Esophagus squamous epithelium (tissue), 5 donors: ENCODE measurements around the gene ASXL2. TPM values are rescaled to one million over a fixed set of nuclear protein-coding genes. Genes with fewer than 3 reads are reported as not detected.
"Not testable (repeated sequence)": the region's sequence is repeated elsewhere in the genome, so short reads cannot be mapped to it uniquely, and the experiment has no call there.

Source experiments
- DNase-seq: peaks from one replicate; lab custom pipeline; 2025; lab: John Stamatoyannopoulos, UW
- H3K27ac ChIP-seq, 4 donors: fragments of 200-600 bp; sonication (generic); one replicate each; pipeline ENCODE4 v1.5.1; 2016 to 2019; ENCODE audit warnings: mild to moderate bottlenecking in 1 of 4
- H3K27me3 ChIP-seq, 4 donors: fragments of 200-600 bp; sonication (generic); 1 replicate in 3 of 4; 2 replicates in 1 of 4; pipeline versions ENCODE4 v1.5.1 to v1.6.0; 2017 to 2021; ENCODE audit warnings: antibody characterized with exemption in 1 of 4
- H3K36me3 ChIP-seq, 3 donors: fragments of 200-600 bp; sonication (generic); one replicate each; pipeline ENCODE4 v1.5.1; 2016 to 2019
- H3K4me1 ChIP-seq, 3 donors: fragments of 200-600 bp; sonication (generic); one replicate each; pipeline ENCODE4 v1.5.1; 2017 to 2019
- H3K4me3 ChIP-seq, 4 donors: fragments of 200-600 bp; sonication (generic); 1 replicate in 3 of 4; 2 replicates in 1 of 4; pipeline ENCODE4 v1.5.1; 2016 to 2019; ENCODE audit warnings: mild to moderate bottlenecking in 2 of 4, moderate library complexity in 1 of 4
- H3K9me3 ChIP-seq, 3 donors: fragments of 200-600 bp; sonication (generic); one replicate each; pipeline ENCODE4 v1.5.1; 2016 to 2019
- POLR2A ChIP-seq, 4 donors: fragments of 450-650 bp; IDR thresholded peaks; one replicate each; pipeline ENCODE4 v1.6.1; 2017; ENCODE audit warnings: antibody characterized with exemption in 4 of 4, mild to moderate bottlenecking in 4 of 4, moderate library complexity in 3 of 4
- WGBS, 2 donors: methylation state at CpG; one replicate each; pipeline ENCODE4 v1.1.5; 2018; 5-methylcytosine and 5-hydroxymethylcytosine counted together
- intact Hi-C: fragments of 100-400 bp; cut with DNase I; formaldehyde crosslinking; loops from one replicate; pipeline ENCODE4 v1.15.0; 2022
- total RNA-seq, 4 donors: library from RNA; depleted of rRNA; stranded (reverse); fragments of >200 nt; gene quantifications; one replicate each; pipeline ENCODE4 v1.1.0, GENCODE V29; 2016
- TF ChIP-seq, protein P1 (sequence below), 6 experiments: fragments of 450-650 bp in 4 of 6; fragments of 200-600 bp in 2 of 6; sonication (generic) in 2 of 6; IDR thresholded peaks; one replicate each; pipeline ENCODE4 v1.5.1; 2016 to 2019; ENCODE audit warnings: antibody characterized with exemption in 6 of 6, mild to moderate bottlenecking in 4 of 6, moderate library complexity in 4 of 6
- donor health status: DM: yes; HTN: yes; CAD: no.

Gene ASXL2
- total RNA-seq, 4 donors from 2014 or later, result 15.3 to 17.5 (median 16.3) TPM

DNA sequence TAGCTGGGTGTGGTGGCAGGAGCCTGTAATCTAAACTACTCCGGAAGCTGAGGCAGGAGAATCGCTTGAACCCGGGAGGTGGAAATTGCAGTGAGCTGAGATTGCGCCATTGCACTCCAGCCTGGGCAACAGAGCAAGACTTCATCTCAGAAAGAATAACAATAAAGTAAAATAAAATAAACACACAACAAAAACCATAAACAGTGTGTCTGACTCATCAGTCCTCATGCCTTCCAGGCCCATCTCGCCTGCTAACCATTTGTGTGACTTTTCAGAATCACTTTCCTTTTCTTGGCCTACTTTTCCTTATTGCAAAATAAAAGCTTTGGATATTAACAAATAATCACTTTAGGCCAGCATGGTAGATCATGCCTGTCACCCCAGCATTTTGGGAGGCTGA lies 42.0 kb upstream of the ASXL2 start:
- H3K9me3 ChIP-seq, result no peaks in the 10 kb centered on the region
- H3K27ac ChIP-seq, result no peak overlapping the region
- no peaks in the 10 kb centered on the region for H3K4me1 ChIP-seq
- H3K36me3 ChIP-seq, result no peaks in the 10 kb centered on the region
- H3K4me3 ChIP-seq, result no peak overlapping the region
- 60 to 74% methylated on average over 5 of the region's 5 CpGs for WGBS, 2 donors
- TF ChIP-seq, protein P1, sequence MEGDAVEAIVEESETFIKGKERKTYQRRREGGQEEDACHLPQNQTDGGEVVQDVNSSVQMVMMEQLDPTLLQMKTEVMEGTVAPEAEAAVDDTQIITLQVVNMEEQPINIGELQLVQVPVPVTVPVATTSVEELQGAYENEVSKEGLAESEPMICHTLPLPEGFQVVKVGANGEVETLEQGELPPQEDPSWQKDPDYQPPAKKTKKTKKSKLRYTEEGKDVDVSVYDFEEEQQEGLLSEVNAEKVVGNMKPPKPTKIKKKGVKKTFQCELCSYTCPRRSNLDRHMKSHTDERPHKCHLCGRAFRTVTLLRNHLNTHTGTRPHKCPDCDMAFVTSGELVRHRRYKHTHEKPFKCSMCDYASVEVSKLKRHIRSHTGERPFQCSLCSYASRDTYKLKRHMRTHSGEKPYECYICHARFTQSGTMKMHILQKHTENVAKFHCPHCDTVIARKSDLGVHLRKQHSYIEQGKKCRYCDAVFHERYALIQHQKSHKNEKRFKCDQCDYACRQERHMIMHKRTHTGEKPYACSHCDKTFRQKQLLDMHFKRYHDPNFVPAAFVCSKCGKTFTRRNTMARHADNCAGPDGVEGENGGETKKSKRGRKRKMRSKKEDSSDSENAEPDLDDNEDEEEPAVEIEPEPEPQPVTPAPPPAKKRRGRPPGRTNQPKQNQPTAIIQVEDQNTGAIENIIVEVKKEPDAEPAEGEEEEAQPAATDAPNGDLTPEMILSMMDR (IDR thresholded peaks at IDR 0.05), result no peak
- TF ChIP-seq POLR2A (IDR thresholded peaks at IDR 0.05), result no peak
- peaks cover 0 to 6% (median 0%) of the 10 kb centered on the region in 4 donors for H3K27me3 ChIP-seq
- no peak for DNase-seq
- intact Hi-C loops, result no loop called here

- DNase-seq, result no peak
- no peaks in the 10 kb centered on the region for H3K9me3 ChIP-seq
- WGBS, 2 donors, result 59 to 83% methylated on average over 2 to 3 of the region's 3 CpGs
Observed at GRCh38 chr2:25917832-25918231, 39.5 kb upstream of the ASXL2 start.

GRCh38 chr2:25917411-25917810 lies 39.1 kb upstream of the ASXL2 start:
- H3K4me1 ChIP-seq, intact Hi-C loops, H3K27ac ChIP-seq, H3K4me3 ChIP-seq, H3K27me3 ChIP-seq, H3K9me3 ChIP-seq, H3K36me3 ChIP-seq, DNase-seq: not testable (repeated sequence)
- 67 to 73% methylated on average over 7 of the region's 7 CpGs for WGBS, 2 donors

More at GRCh38 chr2:25917832-25918231, 39.5 kb upstream of the ASXL2 start:
- Histone ChIP-seq H3K4me1 (no peaks in the 10 kb centered on the region), H3K27me3 (peaks cover 0 to 6% (median 0%) of the 10 kb centered on the region in 4 donors), H3K36me3 (no peaks in the 10 kb centered on the region), H3K4me3 (no peak overlapping the region), H3K27ac (no peak overlapping the region)
- intact Hi-C loops, result no loop called here
- TF ChIP-seq, protein P1 (IDR thresholded peaks at IDR 0.05), result no peak
- no peak for TF ChIP-seq POLR2A (IDR thresholded peaks at IDR 0.05)

GRCh38 chr2:25915944-25916772 lies 37.9 kb upstream of the ASXL2 start:
- H3K4me3 ChIP-seq, DNase-seq, H3K27ac ChIP-seq, H3K36me3 ChIP-seq, H3K9me3 ChIP-seq, H3K27me3 ChIP-seq, H3K4me1 ChIP-seq, intact Hi-C loops: not testable (repeated sequence)
- 73 to 84% methylated on average over 4 to 13 of the region's 16 CpGs for WGBS, 2 donors

DNA sequence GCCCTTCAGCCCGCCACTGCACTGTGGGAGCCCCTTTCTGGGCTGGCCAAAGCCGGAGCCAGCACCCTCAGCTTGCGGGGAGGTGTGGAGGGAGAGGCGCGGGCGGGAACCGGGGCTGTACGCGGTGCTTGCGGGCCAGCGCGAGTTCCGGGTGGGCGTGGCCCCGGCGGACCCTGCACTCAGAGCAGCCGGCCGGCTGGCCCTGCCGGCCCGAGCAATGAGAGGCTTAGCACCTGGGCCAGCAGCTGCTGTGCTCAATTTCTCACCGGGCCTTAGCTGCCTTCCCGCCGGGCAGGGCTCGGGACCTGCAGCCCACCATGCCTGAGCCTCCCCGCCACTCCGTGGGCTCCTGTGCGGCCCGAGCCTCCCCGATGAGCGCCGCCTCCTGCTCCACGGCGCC lies 37.1 kb upstream of the ASXL2 start:
- H3K4me3 ChIP-seq, H3K4me1 ChIP-seq, DNase-seq, H3K27me3 ChIP-seq, H3K27ac ChIP-seq, H3K9me3 ChIP-seq, intact Hi-C loops, H3K36me3 ChIP-seq: not testable (repeated sequence)
- no CpG with 5 or more reads among the region's 33 CpGs for WGBS, 2 donors

- intact Hi-C loops, H3K27ac ChIP-seq, H3K36me3 ChIP-seq, H3K9me3 ChIP-seq, H3K27me3 ChIP-seq, H3K4me1 ChIP-seq, H3K4me3 ChIP-seq, DNase-seq: not testable (repeated sequence)
- WGBS, 2 donors, result 85 to 87% methylated on average over 9 of the region's 9 CpGs
Observed at GRCh38 chr2:25913696-25913973, 35.3 kb upstream of the ASXL2 start.

- H3K4me1 ChIP-seq, result no peaks in the 10 kb centered on the region
- H3K36me3 ChIP-seq, result no peaks in the 10 kb centered on the region
- no peak for DNase-seq
- no peak overlapping the region for H3K4me3 ChIP-seq
- 16 to 23% methylated on average over 9 to 10 of the region's 10 CpGs for WGBS, 2 donors
- no peak overlapping the region for H3K27ac ChIP-seq
- H3K27me3 ChIP-seq, result no peaks in the 10 kb centered on the region
- no peak for TF ChIP-seq POLR2A (IDR thresholded peaks at IDR 0.05)
- TF ChIP-seq, protein P1 (IDR thresholded peaks at IDR 0.05), result no peak
- no peaks in the 10 kb centered on the region for H3K9me3 ChIP-seq
- intact Hi-C loops, result no loop called here
Observed at GRCh38 chr2:25912851-25913695, 34.8 kb upstream of the ASXL2 start.

DNA sequence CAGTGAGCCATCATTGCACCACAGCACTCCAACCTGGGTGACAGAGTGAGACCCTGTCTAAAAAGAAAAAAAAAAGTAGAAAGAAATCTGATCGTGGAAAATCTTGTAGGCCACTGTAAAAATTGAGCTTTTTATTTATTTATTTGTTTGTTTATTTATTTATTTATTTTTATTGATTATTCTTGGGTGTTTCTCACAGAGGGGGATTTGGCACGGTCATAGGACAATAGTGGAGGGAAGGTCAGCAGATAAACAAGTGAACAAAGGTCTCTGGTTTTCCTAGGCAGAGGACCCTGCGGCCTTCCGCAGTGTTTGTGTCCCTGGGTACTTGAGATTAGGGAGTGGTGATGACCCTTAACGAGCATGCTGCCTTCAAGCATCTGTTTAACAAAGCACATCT lies 31.3 kb upstream of the ASXL2 start:
- 65 to 71% methylated on average over 2 to 5 of the region's 5 CpGs for WGBS, 2 donors
- H3K9me3 ChIP-seq, H3K27me3 ChIP-seq, intact Hi-C loops, H3K4me1 ChIP-seq, H3K4me3 ChIP-seq, H3K36me3 ChIP-seq, DNase-seq, H3K27ac ChIP-seq: not testable (repeated sequence)
